ENCODE data around the gene BRAT1.

The BRAT1 gene

DNA sequence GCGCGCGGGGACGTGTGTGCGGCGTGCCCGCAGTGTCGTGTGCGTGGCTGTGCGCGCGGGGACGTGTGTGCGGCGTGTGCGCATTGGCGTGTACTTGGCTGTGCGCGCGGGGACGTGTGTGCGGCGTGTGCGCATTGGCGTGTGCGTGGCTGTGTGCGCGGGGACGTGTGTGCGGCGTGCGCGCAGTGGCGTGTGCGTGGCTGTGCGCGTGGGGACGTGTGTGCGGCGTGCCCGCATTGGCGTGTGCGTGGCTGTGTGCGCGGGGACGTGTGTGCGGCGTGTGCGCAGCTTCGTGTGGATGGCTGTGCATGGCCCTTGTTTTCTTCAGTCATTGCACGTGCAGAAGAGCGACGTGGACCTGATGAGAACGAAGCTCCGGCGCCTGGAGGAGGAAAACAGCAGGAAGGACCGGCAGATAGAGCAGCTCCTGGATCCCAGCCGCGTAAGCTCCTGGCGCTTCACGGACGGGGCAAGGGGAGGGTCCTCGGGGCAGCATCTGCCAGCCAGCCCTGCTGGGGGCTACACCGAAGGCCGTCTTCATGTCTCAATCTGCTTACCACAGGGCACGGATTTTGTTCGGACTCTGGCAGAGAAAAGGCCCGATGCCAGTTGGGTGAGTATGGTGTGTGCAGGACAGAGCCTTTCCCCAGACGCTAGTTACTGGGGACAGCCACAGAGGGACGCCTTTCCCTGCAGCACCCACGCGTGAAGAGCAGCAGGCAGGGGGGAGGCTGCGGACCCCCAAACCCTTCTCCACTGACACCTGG lies 22.8 kb upstream of the BRAT1 start:
- H3K36me3 ChIP-seq (ENCODE audit: control insufficient read depth, insufficient read depth, low read length), result peaks cover 11% of the 10 kb centered on the region
- H3K9ac ChIP-seq (ENCODE audit: low read length), result no peak overlapping the region
- no peak overlapping the region for H3K4me3 ChIP-seq (ENCODE audit: low read length)
- H3K27me3 ChIP-seq (ENCODE audit: control insufficient read depth, insufficient read depth, low read length), result no peaks in the 10 kb centered on the region
- no peaks in the 10 kb centered on the region for H3K4me1 ChIP-seq (ENCODE audit: control insufficient read depth, insufficient read depth, low read length)
- no peaks in the 10 kb centered on the region for H3K9me3 ChIP-seq (ENCODE audit: control insufficient read depth, low read length)

DNA sequence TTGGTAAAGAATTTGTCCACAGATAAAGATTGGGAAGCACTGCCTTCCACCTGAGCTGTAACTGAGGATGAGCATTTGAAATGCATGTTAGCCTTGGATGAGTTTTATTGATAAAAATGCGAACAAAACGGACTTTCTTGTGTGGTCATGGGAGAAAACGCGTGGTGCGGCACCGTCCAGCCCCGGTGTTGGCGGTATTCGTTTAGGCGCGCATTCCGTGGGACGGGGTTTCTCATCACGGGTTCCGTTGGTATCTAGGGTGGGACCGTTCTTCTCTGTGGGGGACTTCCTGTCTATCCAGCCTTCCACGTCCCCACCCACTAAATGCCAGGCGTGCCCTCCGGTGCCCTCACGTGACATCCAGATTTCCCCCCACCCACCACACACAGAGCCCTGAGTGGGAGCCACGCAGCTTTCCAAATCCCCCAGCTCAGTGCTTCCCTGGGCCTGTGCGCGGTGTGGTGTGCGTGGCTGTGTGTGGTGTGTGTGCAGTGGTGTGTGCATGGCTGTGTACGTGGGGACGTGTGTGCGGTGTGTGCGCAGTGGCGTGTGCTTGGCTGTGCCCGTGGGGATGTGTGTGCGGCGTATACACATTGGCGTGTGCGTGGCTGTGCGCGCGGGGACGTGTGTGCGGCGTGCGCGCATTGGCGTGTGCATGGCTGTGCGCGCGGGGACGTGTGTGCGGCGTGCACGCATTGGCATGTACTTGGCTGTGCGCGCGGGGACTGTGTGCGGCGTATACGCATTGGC lies 21.6 kb upstream of the BRAT1 start:
- H3K27me3 ChIP-seq (ENCODE audit: control insufficient read depth, insufficient read depth, low read length), result no peaks in the 10 kb centered on the region
- no peaks in the 10 kb centered on the region for H3K9me3 ChIP-seq (ENCODE audit: control insufficient read depth, low read length)
- H3K36me3 ChIP-seq (ENCODE audit: control insufficient read depth, insufficient read depth, low read length), result peaks cover 6% of the 10 kb centered on the region
- H3K9ac ChIP-seq (ENCODE audit: low read length), result no peak overlapping the region
- peaks cover 10% of the 10 kb centered on the region for H3K4me1 ChIP-seq (ENCODE audit: control insufficient read depth, insufficient read depth, low read length)
- no peak overlapping the region for H3K4me3 ChIP-seq (ENCODE audit: low read length)

DNA sequence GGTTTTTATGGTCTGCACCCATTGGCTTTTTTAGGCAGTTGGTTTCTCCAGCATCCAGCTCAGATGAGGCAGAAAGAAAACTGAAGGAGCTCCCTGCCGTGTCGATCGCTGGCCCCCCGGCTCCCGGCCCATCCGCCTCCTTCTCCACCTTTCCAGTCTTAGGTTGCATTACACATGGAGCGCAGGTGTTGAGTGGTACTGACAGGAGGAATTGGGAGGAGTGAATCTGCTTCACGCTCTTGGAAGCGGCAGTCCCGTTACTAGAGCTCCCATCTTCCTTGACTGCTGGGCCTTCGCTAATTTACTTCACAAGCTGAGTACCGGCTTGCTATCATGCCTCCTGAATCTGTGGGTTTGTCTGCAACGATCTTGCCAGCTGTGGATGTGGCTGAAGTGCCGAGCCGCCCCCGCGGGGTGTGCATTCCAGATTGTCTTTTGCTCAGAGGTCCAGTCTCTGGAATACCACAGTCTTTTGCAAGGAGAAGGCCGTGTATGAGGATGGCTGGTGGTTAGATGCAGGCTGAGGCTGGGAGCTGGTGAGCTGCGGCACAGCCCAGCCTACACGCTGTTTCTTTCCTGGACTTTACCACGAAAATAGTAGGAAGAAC lies 20.5 kb upstream of the BRAT1 start:
- Histone ChIP-seq H3K9ac (ENCODE audit: low read length) (no peak overlapping the region), H3K9me3 (ENCODE audit: control insufficient read depth, low read length) (no peaks in the 10 kb centered on the region), H3K36me3 (ENCODE audit: control insufficient read depth, insufficient read depth, low read length) (peaks cover 6% of the 10 kb centered on the region), H3K27me3 (ENCODE audit: control insufficient read depth, insufficient read depth, low read length) (no peaks in the 10 kb centered on the region), H3K4me1 (ENCODE audit: control insufficient read depth, insufficient read depth, low read length) (peaks cover 18% of the 10 kb centered on the region), H3K4me3 (ENCODE audit: low read length) (no peak overlapping the region)

DNA sequence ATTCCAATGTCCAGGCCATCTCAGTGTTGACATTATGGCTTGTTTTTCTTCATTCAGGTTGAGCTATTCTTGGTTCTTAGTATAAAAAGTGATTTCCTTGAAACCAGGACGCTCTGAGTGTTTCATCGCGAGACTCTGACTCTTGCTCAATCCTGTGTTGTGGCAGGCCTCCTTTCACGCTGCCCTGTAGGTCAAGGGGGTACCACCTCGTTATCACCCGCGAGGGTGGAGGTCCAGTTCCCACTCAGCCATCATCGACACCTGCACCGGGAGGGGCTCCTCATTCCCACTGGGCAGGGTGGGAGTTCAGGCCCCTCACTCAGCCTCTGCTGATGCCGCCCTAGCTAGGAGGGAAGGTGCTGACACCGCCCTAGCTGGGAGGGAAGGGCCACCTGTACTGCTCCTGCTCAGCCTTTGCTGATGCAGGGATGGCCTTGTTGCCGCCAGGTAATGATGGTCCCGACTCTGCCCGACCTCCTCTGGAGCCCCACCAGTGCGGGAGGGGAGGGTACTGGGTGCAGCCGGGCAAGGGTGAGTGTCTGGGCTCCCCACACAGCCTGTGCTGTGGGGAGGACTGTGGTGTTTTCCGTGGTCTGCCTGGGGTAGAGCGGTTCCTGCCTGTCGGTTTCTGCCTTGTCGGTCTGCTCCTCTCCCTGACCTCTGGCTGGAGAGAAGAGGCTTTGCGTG lies 19.9 kb upstream of the BRAT1 start:
- Histone ChIP-seq H3K36me3 (ENCODE audit: control insufficient read depth, insufficient read depth, low read length) (peaks cover 6% of the 10 kb centered on the region), H3K4me1 (ENCODE audit: control insufficient read depth, insufficient read depth, low read length) (peaks cover 20% of the 10 kb centered on the region), H3K4me3 (ENCODE audit: low read length) (no peak overlapping the region), H3K9me3 (ENCODE audit: control insufficient read depth, low read length) (no peaks in the 10 kb centered on the region), H3K9ac (ENCODE audit: low read length) (no peak overlapping the region), H3K27me3 (ENCODE audit: control insufficient read depth, insufficient read depth, low read length) (no peaks in the 10 kb centered on the region)

DNA sequence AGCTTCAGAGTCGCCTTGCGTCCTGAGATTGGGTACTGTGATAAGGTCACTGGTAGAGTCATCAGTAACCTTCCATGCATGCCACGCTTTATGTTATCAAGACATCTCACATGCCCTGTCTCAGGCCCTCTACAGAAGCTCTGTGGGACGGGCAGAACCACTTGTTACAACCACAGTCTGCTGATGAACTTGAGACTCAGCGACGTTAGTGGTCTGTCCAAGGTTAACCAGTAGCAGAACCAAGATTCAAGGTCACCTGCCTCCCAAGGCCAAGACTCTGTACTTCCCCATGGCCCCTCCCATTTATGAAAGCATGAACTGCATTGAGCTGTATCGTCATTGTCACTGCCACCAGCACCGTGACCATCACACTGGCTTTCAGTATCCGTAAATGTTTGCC lies 18.4 kb upstream of the BRAT1 start:
- Histone ChIP-seq H3K9ac (ENCODE audit: low read length) (no peak overlapping the region), H3K36me3 (ENCODE audit: control insufficient read depth, insufficient read depth, low read length) (peaks cover 6% of the 10 kb centered on the region), H3K27me3 (ENCODE audit: control insufficient read depth, insufficient read depth, low read length) (no peaks in the 10 kb centered on the region), H3K4me1 (ENCODE audit: control insufficient read depth, insufficient read depth, low read length) (peaks cover 31% of the 10 kb centered on the region), H3K9me3 (ENCODE audit: control insufficient read depth, low read length) (no peaks in the 10 kb centered on the region), H3K4me3 (ENCODE audit: low read length) (no peak overlapping the region)

DNA sequence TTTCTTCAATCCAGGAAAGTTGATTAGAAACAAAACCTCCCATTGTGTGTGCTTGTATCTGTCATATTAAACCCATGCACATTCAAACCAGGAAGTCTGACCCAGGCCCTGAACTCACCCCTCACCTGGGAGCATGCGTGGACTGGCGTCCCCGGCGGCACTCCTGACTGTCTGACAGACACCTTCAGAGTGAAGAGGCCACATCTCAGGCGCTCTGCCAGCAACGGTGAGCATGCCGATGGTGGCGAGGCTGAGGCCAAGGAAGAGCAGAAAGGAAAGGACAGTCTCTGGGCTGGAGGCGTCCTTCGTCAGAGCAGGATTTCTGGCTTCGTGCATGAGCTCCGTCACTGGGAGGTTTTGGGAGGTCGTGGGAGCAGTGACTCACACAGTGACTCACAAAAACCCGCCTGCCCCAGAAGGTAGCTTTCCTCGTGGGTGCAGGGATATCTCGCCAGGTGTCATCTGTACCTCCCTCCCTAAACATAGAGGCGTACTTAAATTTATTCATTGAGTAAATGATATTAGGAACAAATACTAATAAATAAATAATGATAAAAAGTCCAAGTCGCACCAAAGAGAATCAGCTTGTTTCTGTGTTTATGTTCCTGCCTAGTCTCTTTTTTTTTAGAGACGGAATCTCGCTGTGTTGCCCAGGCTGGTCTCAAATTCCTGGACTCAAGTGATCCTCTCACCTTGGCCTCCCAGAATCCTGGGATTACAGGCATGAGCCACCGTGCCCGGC lies 16.9 kb upstream of the BRAT1 start:
- Histone ChIP-seq H3K4me3 (ENCODE audit: low read length) (no peak overlapping the region), H3K9me3 (ENCODE audit: control insufficient read depth, low read length) (no peaks in the 10 kb centered on the region), H3K4me1 (ENCODE audit: control insufficient read depth, insufficient read depth, low read length) (peaks cover 31% of the 10 kb centered on the region), H3K27me3 (ENCODE audit: control insufficient read depth, insufficient read depth, low read length) (no peaks in the 10 kb centered on the region), H3K36me3 (ENCODE audit: control insufficient read depth, insufficient read depth, low read length) (peaks cover 6% of the 10 kb centered on the region), H3K9ac (ENCODE audit: low read length) (no peak overlapping the region)

DNA sequence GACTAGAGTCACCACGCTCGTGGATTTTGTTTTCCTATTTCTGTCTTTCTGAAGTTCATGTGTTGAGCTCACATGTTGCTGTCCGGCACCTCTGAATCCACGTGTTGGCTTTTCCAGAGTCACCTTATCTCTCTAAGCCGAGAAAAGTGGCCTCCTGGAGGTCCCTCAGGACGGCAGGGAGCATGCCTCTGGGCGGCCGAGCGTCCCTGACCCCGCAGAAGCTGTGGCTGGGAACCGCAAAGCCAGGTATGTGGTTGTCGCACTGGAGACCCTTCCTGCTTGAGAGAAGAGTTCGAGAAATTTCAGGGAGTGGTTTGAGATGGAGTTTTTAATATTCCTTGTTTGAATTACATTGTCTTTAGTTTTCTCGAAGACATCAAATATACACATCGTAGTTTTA lies 16.1 kb upstream of the BRAT1 start:
- Histone ChIP-seq H3K4me1 (ENCODE audit: control insufficient read depth, insufficient read depth, low read length) (peaks cover 31% of the 10 kb centered on the region), H3K9ac (ENCODE audit: low read length) (no peak overlapping the region), H3K36me3 (ENCODE audit: control insufficient read depth, insufficient read depth, low read length) (peaks cover 6% of the 10 kb centered on the region), H3K9me3 (ENCODE audit: control insufficient read depth, low read length) (no peaks in the 10 kb centered on the region), H3K4me3 (ENCODE audit: low read length) (no peak overlapping the region), H3K27me3 (ENCODE audit: control insufficient read depth, insufficient read depth, low read length) (no peaks in the 10 kb centered on the region)

DNA sequence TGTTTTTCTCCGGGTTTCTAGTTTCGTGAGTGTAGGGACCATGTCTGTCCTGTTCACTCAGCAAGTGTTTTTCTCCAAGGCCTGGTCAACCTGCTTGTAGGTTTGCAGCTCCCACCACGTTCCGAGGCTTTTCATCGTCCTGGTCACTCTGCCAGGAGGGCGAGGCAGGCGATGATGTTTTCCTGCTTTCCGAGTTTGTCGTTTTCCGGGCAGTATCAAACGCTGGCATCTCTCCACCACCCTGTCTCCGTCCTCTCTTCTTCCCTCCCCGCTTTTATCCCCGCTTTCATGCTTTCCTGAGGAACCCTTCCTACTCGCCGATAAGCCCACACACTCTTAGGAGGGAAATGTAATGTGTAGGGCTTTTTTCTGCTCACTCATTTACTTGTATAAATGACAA lies 14.7 kb upstream of the BRAT1 start:
- Histone ChIP-seq H3K4me3 (ENCODE audit: low read length) (no peak overlapping the region), H3K9me3 (ENCODE audit: control insufficient read depth, low read length) (no peaks in the 10 kb centered on the region), H3K27me3 (ENCODE audit: control insufficient read depth, insufficient read depth, low read length) (no peaks in the 10 kb centered on the region), H3K9ac (ENCODE audit: low read length) (no peak overlapping the region), H3K36me3 (ENCODE audit: control insufficient read depth, insufficient read depth, low read length) (peaks cover 6% of the 10 kb centered on the region), H3K4me1 (ENCODE audit: control insufficient read depth, insufficient read depth, low read length) (peaks cover 37% of the 10 kb centered on the region)

DNA sequence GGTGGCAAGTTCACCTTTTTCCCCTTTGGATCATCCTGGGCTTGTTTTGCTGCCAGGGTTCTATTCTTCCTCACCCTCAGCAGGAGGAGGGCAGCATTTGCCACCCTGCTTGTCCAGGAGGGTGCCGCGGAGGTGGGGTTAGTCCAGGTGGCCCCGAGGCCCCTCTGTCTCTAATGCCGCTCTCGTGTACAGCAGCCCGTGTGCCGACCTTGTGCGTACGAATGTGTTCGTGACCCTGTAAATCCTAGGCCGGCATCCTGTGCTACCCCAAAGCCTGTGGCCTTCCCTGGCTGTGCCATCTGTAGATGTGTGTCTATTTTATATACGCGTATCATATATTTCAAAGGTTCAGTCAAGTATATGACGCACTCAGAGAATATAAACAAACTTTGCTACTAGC lies 14.1 kb upstream of the BRAT1 start:
- H3K27me3 ChIP-seq (ENCODE audit: control insufficient read depth, insufficient read depth, low read length), result no peaks in the 10 kb centered on the region
- no peak overlapping the region for H3K9ac ChIP-seq (ENCODE audit: low read length)
- H3K9me3 ChIP-seq (ENCODE audit: control insufficient read depth, low read length), result no peaks in the 10 kb centered on the region
- peaks cover 41% of the 10 kb centered on the region for H3K4me1 ChIP-seq (ENCODE audit: control insufficient read depth, insufficient read depth, low read length)
- peaks cover 4% of the 10 kb centered on the region for H3K36me3 ChIP-seq (ENCODE audit: control insufficient read depth, insufficient read depth, low read length)
- no peak overlapping the region for H3K4me3 ChIP-seq (ENCODE audit: low read length)

DNA sequence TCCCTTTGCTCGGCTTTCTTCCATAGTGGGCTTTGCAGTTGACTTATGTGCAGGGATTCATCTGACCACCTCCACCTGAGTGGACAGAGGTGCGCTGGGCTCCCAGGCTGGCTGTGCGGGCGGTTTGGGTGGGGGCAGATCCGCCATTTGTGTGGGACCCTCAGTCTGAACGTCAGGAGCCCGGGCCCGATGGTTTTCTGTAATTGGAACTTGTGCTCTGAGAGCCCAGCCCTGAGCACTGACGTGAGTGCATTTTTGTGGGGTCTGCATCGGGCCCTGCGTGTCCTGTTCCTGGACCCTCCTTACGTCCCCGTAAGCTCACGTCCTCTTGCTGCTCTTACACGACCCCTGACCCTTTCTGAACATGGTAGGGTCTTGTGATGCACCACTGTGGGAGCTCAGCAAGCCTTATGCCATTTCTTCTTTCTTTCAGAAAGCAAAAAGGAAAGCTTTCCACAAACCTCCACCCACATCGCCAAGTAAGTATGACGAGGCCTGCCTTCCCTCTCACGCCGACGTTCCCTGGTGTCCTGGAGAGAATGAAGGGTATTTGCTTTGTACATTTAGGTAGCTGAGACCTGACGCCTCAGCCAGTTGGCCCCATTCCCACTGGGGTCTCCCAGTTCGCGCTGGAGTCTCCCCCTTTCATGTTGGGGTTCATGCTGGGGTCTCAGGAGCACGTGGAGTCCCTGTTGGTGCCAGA lies 13.3 kb upstream of the BRAT1 start:
- no peaks in the 10 kb centered on the region for H3K36me3 ChIP-seq (ENCODE audit: control insufficient read depth, insufficient read depth, low read length)
- peaks cover 41% of the 10 kb centered on the region for H3K4me1 ChIP-seq (ENCODE audit: control insufficient read depth, insufficient read depth, low read length)
- H3K4me3 ChIP-seq (ENCODE audit: low read length), result no peak overlapping the region
- no peaks in the 10 kb centered on the region for H3K27me3 ChIP-seq (ENCODE audit: control insufficient read depth, insufficient read depth, low read length)
- no peaks in the 10 kb centered on the region for H3K9me3 ChIP-seq (ENCODE audit: control insufficient read depth, low read length)
- H3K9ac ChIP-seq (ENCODE audit: low read length), result no peak overlapping the region

DNA sequence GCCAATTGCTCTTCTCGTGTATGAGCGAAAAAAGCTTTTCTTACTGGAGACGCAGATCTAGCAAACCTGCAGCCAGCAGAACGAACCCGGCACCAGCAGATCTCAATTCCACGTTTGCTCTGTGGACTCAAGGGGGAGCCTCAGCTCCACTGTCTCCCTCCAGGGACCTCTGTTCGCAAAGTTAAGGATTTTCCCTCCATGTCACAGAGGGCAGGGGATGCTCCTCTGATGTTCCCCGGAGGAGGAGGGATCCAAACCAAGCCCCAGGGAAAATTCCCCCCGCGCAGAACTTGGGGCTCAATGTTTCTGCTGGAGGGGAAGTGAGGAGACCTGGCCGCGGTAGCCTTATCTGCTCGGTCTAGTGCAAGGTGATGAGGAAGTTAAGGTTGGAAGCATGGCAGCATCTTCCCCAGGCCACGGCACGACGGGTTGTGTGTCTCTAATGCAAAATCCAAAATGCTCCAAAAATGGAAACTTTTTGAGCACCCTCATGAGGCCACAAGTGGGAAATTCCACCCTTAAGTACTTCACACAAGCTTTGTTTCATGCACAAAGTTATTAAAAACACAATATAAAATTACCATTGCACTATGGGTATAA lies 12.5 kb upstream of the BRAT1 start:
- H3K4me3 ChIP-seq (ENCODE audit: low read length), result no peak overlapping the region
- H3K36me3 ChIP-seq (ENCODE audit: control insufficient read depth, insufficient read depth, low read length), result no peaks in the 10 kb centered on the region
- H3K9ac ChIP-seq (ENCODE audit: low read length), result no peak overlapping the region
- no peaks in the 10 kb centered on the region for H3K9me3 ChIP-seq (ENCODE audit: control insufficient read depth, low read length)
- H3K4me1 ChIP-seq (ENCODE audit: control insufficient read depth, insufficient read depth, low read length), result peaks cover 38% of the 10 kb centered on the region
- H3K27me3 ChIP-seq (ENCODE audit: control insufficient read depth, insufficient read depth, low read length), result no peaks in the 10 kb centered on the region

All from mucosa of stomach (tissue), 1 donor.